GM21526 (cell line): ENCODE results near the gene ZNF175.

Experiments used
- ATAC-seq: cut with Tn5 transposase; IDR thresholded peaks from one replicate; pipeline ENCODE4 v1.9.1; 2021; ENCODE audit warnings: moderate library complexity; ENCODE audit not compliant: unreplicated experiment, low FRiP score

ZNF175 gene

DNA sequence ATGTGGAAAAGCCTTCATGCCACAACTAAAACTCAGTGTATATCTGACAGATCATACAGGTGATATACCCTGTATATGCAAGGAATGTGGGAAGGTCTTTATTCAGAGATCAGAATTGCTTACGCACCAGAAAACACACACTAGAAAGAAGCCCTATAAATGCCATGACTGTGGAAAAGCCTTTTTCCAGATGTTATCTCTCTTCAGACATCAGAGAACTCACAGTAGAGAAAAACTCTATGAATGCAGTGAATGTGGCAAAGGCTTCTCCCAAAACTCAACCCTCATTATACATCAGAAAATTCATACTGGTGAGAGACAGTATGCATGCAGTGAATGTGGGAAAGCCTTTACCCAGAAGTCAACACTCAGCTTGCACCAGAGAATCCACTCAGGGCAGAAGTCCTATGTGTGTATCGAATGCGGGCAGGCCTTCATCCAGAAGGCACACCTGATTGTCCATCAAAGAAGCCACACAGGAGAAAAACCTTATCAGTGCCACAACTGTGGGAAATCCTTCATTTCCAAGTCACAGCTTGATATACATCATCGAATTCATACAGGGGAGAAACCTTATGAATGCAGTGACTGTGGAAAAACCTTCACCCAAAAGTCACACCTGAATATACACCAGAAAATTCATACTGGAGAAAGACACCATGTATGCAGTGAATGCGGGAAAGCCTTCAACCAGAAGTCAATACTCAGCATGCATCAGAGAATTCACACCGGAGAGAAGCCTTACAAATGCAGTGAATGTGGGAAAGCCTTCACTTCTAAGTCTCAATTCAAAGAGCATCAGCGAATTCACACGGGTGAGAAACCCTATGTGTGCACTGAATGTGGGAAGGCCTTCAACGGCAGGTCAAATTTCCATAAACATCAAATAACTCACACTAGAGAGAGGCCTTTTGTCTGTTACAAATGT, 16.4 kb downstream of the ZNF175 start:
- no peak for ATAC-seq

DNA sequence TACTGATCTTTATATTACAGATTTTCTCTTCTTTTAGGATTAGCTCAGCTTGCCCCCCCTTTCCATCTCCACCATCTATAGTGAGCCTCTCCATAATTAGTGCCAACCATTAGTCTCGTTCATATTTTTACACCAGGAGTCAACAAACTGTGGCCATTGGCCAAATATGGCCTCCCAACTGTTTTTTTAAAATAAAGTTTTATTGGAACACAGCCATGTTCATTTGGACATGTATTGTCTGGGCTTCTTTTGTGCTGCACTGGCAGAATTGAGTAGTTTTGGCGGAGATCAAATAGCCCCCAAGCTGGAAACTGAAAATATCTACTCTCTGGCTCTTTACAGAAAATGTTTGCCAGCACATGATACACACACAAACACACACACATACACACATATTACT, 18.4 kb downstream of the ZNF175 start:
- no peak for ATAC-seq

DNA sequence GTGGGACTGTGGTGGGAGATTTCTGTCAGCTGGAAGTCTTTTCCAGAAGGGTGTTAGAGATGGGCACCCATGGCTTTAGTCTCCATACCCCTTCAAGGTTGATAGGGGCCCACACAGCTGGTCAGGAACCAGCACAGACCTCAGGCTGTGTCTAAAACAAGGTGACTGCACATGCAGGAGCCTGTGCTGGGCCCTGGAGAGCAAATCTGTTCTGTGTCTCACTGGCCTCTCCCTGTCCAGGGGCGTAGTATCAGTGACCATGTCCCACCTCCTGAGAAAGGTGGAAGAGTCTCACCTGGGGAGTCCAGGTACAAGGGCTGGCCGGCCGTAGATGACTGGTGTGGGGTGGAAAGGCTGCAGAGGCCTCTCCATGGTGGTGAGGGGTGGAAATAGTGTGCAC, 19.4 kb downstream of the ZNF175 start:
- ATAC-seq, result no peak

DNA sequence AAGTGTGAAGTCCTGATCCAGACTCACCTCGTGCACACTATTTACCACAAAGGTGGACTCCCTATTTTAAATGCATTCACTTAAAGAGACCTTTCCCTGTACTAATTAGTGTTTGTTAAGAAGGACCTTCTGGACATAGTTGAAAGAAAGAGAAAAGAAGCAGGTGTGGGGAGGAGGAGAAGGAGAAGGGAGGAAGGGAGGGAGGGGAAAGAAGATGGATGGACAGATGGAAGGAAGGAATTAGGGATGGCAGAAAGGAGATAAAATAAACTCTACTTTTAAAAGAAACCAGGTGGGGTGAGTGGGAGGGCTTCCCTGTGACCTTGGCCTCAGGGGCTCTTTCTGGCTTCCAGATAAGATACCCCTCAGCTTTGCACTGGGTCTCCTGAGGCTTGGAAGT, 21.4 kb downstream of the ZNF175 start:
- no peak for ATAC-seq

DNA sequence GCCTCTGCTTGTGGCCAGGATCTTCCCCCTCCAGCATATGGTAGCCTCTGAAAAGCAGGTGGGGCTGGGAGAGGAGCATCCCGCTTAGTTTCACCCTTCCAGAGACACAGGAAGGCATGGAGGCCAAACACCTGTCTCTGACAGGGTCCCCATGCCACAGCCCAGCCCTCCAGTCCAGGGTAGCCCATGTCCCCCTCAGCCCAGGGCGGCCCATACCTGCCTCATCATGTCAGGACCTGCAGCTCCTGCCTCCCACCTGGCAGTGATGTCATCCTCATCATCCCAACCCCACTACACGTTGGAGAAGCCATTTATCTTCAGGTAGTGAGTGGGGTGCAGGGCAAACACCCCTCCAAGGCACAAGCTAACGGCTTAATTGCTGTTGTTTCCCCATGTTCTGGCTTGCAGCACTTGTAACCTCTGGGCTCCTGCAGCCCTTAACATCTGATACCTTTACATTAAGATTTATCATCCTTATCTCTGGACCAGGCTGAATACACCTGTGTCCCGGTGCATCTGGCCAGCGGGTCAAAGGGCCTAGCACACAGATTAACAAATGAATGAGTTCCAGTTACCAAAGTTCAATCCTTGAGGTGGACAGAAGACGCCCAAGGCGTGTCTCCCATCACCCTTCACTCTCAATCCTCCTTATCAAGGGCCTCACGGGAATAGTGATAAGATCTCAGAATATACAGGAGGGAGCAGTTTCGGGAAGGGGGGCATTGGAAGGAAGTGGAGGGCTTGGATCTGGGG, 22.2 kb downstream of the ZNF175 start:
- no peak for ATAC-seq

DNA sequence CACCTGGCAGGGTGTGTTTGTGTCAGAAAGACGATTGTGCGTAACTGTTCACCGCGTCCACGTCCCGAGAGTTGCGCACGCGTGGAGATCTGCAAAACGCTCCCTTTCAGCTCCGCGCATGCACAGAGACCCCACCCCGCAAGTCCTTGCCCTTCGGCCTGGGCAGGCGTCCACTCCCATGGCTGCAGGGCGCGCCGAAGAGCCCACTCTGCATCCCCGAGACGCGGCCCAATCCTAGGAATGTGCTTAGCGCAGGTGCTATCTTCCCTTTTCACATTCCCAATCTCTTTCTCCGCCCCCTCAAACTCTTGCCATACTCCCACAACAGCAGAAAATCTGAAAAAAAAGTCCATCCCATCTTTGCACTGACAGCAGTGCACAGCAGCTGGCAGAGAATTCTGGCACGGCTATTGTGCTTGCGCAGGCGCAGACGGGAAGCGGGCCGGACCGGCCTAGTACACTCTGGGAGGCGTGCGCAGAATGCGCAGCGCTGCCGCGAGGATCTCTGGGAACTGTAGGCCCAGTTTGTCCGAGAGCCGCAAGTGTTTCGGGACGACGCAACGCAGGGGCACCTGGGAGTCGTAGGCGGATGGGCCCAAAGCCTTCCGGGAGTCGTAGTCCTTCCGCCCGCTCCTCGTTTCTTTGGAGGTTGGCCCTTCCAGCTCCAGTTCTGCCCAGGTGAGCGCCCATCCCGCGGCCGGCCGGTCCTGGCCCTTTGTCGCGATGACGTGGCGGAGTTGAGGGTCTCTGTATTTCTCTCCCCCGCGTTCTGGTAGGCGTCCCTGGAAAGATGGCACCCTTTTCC, 23.1 kb downstream of the ZNF175 start:
- peak; percentile 81 for ATAC-seq

DNA sequence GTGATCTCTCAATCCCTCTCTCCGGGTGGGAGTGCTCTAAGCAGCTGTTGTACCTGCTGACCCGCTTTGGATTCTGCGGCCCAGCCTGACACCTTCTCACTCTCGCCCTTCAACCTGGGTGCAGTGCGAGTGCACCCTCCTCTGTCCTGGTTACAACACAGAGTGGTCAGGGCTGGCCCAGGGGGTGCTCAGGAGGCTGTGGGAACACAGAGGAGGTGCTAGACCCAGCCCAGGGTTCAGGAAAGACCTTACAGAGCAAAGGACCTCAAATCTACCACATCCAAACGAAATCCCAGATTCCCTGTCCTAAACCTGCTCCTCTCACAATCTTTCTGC, 23.7 kb downstream of the ZNF175 start:
- ATAC-seq, result no peak

DNA sequence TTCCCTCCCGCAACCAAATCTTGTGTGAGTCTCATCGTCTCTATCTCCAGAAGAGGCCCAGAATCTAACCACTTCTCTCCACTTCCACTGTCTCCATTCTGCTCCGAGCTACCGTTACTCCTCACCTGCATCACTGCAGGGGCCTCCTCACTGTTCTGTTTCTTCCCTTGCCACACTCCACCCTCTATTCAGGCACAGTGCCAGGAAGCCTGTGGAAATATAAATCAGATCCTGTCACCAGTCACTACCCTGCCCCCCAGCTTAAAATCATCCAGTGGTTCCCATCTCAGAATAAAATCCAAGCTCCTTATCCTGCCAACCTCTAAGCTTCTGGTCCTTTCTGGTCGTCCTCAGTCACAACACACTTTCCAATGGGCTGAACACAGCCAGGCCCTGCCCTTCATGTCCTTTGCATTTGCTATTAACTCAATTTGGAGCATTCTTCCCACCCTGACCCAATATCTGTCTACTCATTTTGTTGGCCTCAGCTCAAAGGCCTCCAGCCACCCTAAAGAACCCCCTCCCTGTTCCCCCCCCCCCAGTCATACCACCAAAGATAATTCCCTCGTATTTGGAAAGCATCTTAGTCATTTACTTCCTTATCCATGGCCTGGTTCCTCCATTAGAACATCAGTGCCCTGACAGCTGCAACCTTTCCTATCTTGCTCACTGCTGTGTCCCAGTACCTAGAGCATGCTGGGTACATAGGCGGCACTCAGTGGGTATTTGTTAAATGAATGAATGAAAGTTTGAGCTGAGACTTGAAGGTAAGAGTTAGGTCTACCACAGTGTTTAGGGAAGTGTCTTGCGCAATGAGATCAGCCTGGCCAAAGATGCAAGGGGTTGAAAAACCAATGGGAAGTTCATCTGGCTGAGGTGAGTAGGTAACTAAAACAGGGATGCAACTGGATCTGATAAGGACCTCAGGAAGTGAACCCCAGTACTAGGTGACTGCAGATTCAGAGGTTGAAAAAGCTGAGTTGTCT, 24.4 kb downstream of the ZNF175 start:
- ATAC-seq, result no peak

DNA sequence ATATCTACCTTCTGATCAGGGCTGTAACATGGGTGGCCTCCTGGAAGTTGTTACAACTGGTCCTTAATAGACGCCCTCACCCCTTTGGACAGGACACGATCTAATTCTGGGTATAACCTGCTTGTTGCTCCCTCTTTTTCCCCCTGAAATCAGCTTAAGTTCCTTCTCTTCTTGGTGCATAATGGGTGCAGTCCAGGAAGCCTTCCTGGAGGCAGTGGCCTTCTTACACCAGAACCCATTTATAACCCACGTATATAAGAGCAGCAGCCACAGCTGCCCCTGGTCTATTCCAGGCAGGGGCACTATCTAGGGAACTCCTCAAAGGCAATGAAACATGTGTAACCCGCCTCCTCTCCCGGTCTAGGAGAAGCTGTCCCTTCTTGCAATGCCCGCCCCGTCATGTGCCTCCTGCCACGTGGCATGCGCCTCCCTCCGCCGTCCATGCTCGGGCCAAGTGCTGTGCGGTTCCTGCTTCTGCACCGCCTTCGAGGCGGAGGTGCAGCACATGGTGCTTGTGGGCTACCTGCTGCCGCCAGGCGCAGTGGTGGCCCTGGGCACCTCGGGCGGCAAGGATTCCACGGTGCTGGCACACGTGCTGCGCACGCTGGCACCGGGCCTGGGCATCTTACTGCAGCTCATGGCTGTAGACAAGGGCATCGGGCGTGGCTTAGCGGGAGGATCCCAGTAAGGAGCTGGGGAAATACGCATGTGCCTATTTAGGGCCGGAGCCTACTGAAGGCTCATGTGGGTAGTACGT, 27.3 kb downstream of the ZNF175 start:
- ATAC-seq, result no peak

DNA sequence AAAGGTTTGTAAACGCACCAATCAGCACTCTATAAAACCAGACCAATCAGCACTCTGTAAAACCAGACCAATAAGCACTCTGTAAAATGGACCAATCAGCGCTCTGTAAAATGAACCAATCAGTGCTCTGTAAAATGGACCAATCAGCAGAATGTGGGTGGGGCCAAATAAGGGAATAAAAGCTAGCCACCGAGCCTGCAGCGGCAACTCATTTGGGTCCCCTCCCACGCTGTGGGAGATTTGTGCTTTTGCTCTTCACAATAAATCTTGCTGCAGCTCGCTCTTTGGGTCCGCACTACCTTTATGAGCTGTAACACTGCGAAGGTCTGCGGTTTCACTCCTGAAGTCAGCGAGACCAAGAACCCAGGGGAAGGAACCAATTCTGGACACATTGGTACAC, 28.0 kb downstream of the ZNF175 start:
- no peak for ATAC-seq

DNA sequence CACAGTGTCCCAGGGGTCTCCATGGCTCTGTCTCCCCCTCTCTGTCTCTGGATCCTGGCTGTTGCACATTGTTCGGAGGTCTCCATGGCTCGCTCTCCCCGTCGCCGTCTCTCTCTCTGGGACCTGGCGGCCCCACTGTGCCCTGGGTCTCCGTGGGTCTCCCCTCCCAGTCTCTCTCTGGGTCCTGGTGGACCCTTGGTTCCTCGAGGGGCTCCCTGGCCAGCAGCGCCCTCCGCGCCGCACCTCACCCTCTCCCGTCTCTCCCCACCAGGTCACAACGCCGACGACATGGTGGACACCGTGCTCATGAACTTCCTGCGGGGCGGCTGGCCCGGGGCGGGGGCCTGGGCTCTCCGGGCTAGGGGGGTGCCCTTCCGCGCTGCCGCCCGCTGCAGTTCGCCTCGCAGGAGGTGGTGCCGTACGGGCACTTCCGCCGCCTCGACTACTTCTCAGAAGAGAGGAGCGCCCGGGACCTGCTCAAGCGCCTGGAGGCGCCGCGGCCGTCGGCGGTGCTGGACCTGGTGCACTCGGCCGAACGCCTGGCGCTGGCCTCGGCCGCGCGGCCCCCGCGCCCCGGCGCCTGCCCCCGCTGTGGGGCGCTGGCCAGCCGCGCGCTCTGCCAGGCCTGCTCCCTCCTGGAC, 30.0 kb downstream of the ZNF175 start:
- no peak for ATAC-seq

DNA sequence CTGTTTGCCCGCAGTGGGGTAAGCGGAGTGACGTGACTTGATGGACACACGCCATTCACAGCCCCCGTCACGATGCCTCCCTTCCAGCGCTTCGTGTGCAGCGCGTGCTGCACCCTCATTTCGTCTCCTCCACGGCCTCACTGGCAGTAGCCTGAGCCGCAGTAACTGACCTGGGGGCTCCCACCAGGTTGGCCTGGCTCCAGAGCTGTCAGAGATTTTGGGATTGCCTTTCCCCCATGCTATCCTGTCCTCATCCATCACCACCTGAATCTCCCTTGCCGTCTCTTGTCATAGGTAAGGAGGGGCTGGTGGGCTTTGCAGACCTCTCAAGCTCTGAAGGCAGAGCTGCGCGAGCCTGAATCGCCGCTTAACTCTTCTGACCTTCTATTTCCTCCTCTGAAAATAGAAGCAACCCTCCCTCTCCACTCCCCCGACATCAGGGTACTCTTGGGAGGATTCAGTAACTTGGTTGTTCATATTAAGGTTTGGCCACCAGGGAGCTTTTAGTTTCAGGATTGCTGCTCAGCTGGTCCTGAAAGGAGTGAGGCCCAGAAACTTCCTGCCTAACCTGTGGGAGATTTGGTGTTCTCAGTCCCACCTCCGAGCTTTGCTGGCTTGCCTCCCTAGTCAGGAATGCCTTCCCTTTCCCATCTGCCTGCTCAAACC, 31.2 kb downstream of the ZNF175 start:
- no peak for ATAC-seq

DNA sequence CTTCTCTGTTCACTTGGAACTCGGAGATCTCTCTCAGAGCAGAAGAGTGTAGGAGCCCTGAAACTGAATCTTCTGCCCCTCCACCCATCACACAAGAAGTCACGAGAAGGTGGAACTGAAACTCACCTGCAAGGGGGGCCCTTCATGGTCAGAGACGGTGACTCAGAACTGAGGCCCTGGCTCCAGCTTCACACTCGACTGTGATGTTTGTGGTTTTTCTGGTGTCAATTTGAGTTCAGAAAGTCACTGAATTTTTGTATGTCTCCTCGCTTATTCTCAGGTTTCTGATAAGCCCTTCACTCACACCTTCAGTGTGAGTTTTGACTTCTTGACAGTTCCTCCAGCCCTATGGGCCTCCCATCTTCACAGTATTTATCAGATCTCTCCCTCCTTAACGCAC, 36.0 kb downstream of the ZNF175 start:
- ATAC-seq, result peak; percentile 80

DNA sequence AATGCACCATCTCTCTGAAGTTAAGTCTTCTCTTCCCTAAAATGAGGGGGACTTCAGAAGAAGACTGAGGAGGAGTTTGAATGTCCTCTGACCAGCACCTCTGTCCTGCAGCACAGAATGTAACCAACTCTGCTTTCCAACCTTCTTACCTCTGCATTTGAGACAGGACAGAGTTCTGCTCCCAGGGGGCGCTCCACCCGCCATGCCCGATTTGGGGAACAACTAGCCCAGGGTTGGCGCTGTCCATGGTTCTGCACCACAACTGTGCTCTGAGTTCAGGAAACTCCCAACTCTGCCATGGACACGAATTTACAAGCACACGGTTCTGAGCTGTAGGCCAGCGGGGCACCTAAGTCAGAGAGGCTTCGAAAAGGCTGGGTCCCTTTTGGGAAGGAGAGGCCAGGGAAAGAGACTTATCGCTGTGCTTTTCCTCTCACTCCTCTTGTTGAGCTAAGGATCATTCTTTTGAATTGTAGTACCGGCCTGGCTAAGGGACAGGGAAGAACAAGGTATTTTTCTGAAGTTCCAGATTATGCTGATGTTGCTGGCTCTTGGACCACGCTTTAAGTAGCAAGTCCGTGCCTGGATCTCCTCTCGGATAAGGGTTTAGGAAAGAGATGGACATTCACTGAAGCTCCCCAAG, 37.0 kb downstream of the ZNF175 start:
- no peak for ATAC-seq

DNA sequence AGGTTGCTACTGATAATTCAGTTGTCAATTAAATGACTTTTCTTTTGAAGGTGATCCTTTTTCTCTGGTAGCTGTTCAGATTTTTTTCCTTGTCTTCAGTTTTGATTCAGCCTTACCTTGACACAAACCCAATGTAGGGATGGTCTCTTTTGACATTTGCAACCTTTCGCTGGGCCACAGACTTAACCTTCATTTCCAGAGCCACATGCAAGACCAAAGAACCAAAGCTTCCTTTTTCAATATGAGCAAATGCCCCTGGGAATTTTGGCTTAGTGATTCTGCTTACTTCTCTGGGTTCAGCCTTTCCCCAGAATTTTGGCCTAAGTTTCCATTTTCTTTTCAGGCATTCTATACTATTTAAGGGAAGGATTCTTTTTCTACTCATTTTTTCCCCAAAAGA, 39.5 kb downstream of the ZNF175 start:
- ATAC-seq, result no peak

DNA sequence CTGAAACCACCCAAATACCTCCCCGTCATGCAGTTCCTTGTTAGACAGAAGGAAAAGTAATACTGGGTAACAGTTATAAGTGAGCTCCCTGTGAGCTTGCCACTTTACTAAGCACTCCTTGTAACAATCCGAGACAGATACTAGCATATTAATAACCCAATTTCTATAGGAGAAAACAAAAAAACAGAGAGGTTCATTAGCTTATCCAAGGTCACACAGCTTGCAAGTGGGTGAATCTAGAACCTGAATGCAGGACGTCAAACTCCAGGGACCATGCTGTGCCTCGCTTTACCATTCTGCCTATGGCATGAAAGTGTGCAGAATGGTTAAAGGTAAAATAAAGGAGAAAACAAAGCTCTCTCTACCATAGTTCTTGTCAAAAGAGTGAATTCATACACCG, 43.7 kb downstream of the ZNF175 start:
- no peak for ATAC-seq

DNA sequence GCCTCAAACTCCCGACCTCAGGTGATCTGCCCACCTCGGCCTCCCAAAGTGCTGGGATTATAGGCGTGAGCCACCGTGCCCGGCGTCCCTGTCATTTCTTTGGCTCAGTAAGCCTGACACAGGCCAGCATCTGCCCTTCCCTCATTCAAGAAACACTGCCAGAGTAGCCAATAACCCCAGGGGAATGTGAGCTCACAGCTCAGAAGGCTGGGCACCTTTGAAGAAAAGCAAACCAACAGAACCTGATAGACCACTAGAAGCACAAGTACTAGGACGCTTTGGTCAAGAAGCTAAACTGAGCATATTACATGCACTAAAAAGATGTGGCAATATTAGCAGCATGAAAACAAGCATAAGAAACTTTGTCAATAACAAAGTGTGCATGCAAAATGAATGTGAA, 44.9 kb downstream of the ZNF175 start:
- ATAC-seq, result no peak

DNA sequence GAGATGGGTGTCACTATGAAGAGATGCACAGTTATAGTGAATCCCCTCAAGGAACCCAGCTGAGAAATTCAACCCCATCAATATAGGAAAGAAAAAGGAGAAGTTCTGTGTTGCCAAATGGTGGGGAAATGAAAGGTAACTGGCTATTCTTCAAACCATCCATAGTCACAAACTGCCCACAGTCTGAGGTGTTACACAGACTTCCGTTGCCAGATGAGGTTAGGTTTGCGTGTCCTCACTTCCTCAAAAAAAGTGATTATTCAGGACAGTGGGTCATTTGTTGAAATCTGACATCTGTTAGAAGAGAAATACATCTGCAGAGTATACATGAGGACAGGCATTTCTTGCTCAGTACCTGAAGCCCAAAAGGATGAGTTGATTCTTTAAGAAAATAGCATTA, 50.1 kb downstream of the ZNF175 start:
- ATAC-seq, result peak; percentile 61
